ENCODE data around the gene TUBGCP3. TPM values are rescaled to one million over a fixed set of nuclear protein-coding genes. Genes with fewer than 3 reads are reported as not detected.
A peak's percentile ranks its signal among the peaks of the same experiment; 100 is the strongest.

TUBGCP3 gene
- total and polyA plus RNA-seq, 2 experiments from 2014 or later: 12.8 to 40.2 TPM

GRCh38 chr13:112466132-112467058 is 121.6 kb downstream of the TUBGCP3 start:
- no peak overlapping the region for H3K4me3 Mint-ChIP-seq
- ATAC-seq: peak; percentile 33; the same call in 2 of the 3 replicates
- no peaks in the 10 kb centered on the region for H3K27me3 ChIP-seq (ENCODE audit: insufficient read depth)
- no peak overlapping the region; the same call in 1 of the 2 replicates for H3K27ac Mint-ChIP-seq
- H3K4me1 ChIP-seq (ENCODE audit: insufficient read depth): no peaks in the 10 kb centered on the region
- no peak overlapping the region for H3K27ac ChIP-seq (ENCODE audit: low read depth)
- TF ChIP-seq POLR2AphosphoS5 (IDR thresholded peaks at IDR 0.05; ENCODE audit: low read depth) (no peak), REST (IDR thresholded peaks at IDR 0.05; ENCODE audit: unreplicated experiment) (no peak), ZNF331 (CRISPR knock-in tag; IDR thresholded peaks at IDR 0.05; ENCODE audit: low read depth) (no peak), STAT1 (IDR thresholded peaks at IDR 0.05; ENCODE audit: unreplicated experiment) (no peak), NANOG (IDR thresholded peaks at IDR 0.05; ENCODE audit: borderline replicate concordance) (no peak), JUNB (IDR thresholded peaks at IDR 0.05; ENCODE audit: unreplicated experiment) (no peak), ZNF114 (CRISPR knock-in tag; IDR thresholded peaks at IDR 0.05) (no peak), CTCF (conservative IDR thresholded peaks at IDR 0.05; ENCODE audit: low read depth in 2 of 2) (no peak), EZH2 (IDR thresholded peaks at IDR 0.05; ENCODE audit: low read depth, unreplicated experiment) (no peak), EZH2phosphoT487 (IDR thresholded peaks at IDR 0.05; ENCODE audit: unreplicated experiment) (no peak)
- TF ChIP-seq, protein P1, sequence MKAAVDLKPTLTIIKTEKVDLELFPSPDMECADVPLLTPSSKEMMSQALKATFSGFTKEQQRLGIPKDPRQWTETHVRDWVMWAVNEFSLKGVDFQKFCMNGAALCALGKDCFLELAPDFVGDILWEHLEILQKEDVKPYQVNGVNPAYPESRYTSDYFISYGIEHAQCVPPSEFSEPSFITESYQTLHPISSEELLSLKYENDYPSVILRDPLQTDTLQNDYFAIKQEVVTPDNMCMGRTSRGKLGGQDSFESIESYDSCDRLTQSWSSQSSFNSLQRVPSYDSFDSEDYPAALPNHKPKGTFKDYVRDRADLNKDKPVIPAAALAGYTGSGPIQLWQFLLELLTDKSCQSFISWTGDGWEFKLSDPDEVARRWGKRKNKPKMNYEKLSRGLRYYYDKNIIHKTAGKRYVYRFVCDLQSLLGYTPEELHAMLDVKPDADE (IDR thresholded peaks at IDR 0.05): no peak
- no peak for DNase-seq (ENCODE audit: low spot score)
- no peaks in the 10 kb centered on the region for H3K36me3 Mint-ChIP-seq (ENCODE audit: low read depth)
- H2AFZ ChIP-seq: no peak overlapping the region
- no peaks in the 10 kb centered on the region; the same call in 2 of the 3 replicates for H3K9me3 Mint-ChIP-seq
- H3K4me2 ChIP-seq: no peak overlapping the region
- H3F3A ChIP-seq (replicated peaks; ENCODE audit: low read depth): no peaks in the 10 kb centered on the region
- H3K4me3 ChIP-seq: no peak overlapping the region
- no peaks in the 10 kb centered on the region; the same call in 2 of the 3 replicates for H3K4me1 Mint-ChIP-seq
- no peaks in the 10 kb centered on the region for H4K20me1 ChIP-seq (replicated peaks; ENCODE audit: insufficient read depth)
- H3K79me2 ChIP-seq (replicated peaks; ENCODE audit: insufficient read depth): no peaks in the 10 kb centered on the region
- no peaks in the 10 kb centered on the region for H3K36me3 ChIP-seq (ENCODE audit: insufficient read depth)
- H3K27me3 Mint-ChIP-seq (ENCODE audit: insufficient read depth, low read depth, poor library complexity): peaks cover 2% of the 10 kb centered on the region
- H3K9me2 ChIP-seq (ENCODE audit: insufficient read depth): no peaks in the 10 kb centered on the region
